ENCODE measurements around the gene SNX4. TPM values are rescaled to one million over a fixed set of nuclear protein-coding genes. Genes with fewer than 3 reads are reported as not detected.
A peak's percentile ranks its signal among the peaks of the same experiment; 100 is the strongest.
"Not testable (repeated sequence)": the region's sequence is repeated elsewhere in the genome, so short reads cannot be mapped to it uniquely, and the experiment has no call there.

Gene SNX4
- 36.5 TPM for total RNA-seq
- long read RNA-seq, transcript SNX4-201 (14 exons, 2,513 nt): major isoform, 110 of 141 reads
- long read RNA-seq, partial matches to known transcripts: 8 of 141 reads
- long read RNA-seq, other reads (novel, unspliced or antisense): 23 of 141 reads

- peak; percentile 98 for DNase-seq (ENCODE audit: low spot score)
These were observed at the start of gene SNX4 for GRCh38 chr3:125519678-125520562. Gene SNX4 (minus strand): TSS chr3:125520202. CDS start chr3:125520172, 30 bp downstream.

GRCh38 chr3:125556314-125556713 lies 36.3 kb upstream of the SNX4 start:
- DNase-seq (ENCODE audit: low spot score): no peak

GRCh38 chr3:125552401-125552800 lies 32.4 kb upstream of the SNX4 start:
- no peak for DNase-seq (ENCODE audit: low spot score)

GRCh38 chr3:125528920-125529319 lies 8.9 kb upstream of the SNX4 start:
- no peak for DNase-seq (ENCODE audit: low spot score)

GRCh38 chr3:125525153-125525552 lies 5.2 kb upstream of the SNX4 start:
- DNase-seq (ENCODE audit: low spot score): no peak

- DNase-seq (ENCODE audit: low spot score): not testable (repeated sequence)
These were observed 539 bp upstream of the SNX4 start for GRCh38 chr3:125520563-125520919.

GRCh38 chr3:125515421-125515820 lies 4.6 kb downstream of the SNX4 start:
- no peak for DNase-seq (ENCODE audit: low spot score)

- DNase-seq (ENCODE audit: low spot score): no peak
These were observed 6.4 kb downstream of the SNX4 start for GRCh38 chr3:125513490-125514115.

- DNase-seq (ENCODE audit: low spot score): no peak
These were observed 7.7 kb downstream of the SNX4 start for GRCh38 chr3:125512135-125512920.

GRCh38 chr3:125511420-125512118 lies 8.4 kb downstream of the SNX4 start:
- no peak for DNase-seq (ENCODE audit: low spot score)

GRCh38 chr3:125507128-125507527 lies 12.9 kb downstream of the SNX4 start:
- DNase-seq (ENCODE audit: low spot score): no peak

- no peak for DNase-seq (ENCODE audit: low spot score)
These were observed 21.4 kb downstream of the SNX4 start for GRCh38 chr3:125498630-125499029.

- DNase-seq (ENCODE audit: low spot score): no peak
These were observed 23.3 kb downstream of the SNX4 start for GRCh38 chr3:125496701-125497100.

- no peak for DNase-seq (ENCODE audit: low spot score)
These were observed 37.6 kb downstream of the SNX4 start for GRCh38 chr3:125482406-125482805.

- no peak for DNase-seq (ENCODE audit: low spot score)
These were observed 38.2 kb downstream of the SNX4 start for GRCh38 chr3:125481786-125482185.

GRCh38 chr3:125481375-125481759 lies 38.6 kb downstream of the SNX4 start:
- DNase-seq (ENCODE audit: low spot score): not testable (repeated sequence)

GRCh38 chr3:125480656-125481374 lies 39.2 kb downstream of the SNX4 start:
- no peak for DNase-seq (ENCODE audit: low spot score)

- no peak for DNase-seq (ENCODE audit: low spot score)
These were observed 40.9 kb downstream of the SNX4 start for GRCh38 chr3:125479091-125479490.

GRCh38 chr3:125478326-125478725 lies 41.7 kb downstream of the SNX4 start:
- DNase-seq (ENCODE audit: low spot score): no peak

- no peak for DNase-seq (ENCODE audit: low spot score)
These were observed 42.3 kb downstream of the SNX4 start for GRCh38 chr3:125477701-125478100.
